ENCODE results near the gene LYAR. TPM values are rescaled to one million over a fixed set of nuclear protein-coding genes. Genes with fewer than 3 reads are reported as not detected.

LYAR gene
- total RNA-seq, 6 donors from 2014 or later: 6.5 to 22.9 (median 14.1) TPM

GRCh38 chr4:4333265-4333706 is 43.3 kb upstream of the LYAR start:
- WGBS, 2 donors: 54 to 59% methylated on average over 11 of the region's 11 CpGs
- Histone ChIP-seq H3K36me3 (no peaks in the 10 kb centered on the region), H3K4me1 (peaks cover 0 to 9% (median 0%) of the 10 kb centered on the region in 4 donors), H3K27ac (no peak overlapping the region), H3K9me3 (no peaks in the 10 kb centered on the region), H3K27me3 (no peaks in the 10 kb centered on the region), H3K4me3 (no peak overlapping the region)
- TF ChIP-seq EP300 (IDR thresholded peaks at IDR 0.05) (no peak), POLR2AphosphoS5 (IDR thresholded peaks at IDR 0.05) (no peak), POLR2A (IDR thresholded peaks at IDR 0.05) (no peak), CTCF (IDR thresholded peaks at IDR 0.05) (no peak)
- DNase-seq: peak in 1 of 2 donors; percentile 27
- ATAC-seq (ENCODE audit: low FRiP score in 2 of 2): peak in 1 of 2 donors; percentile 39

GRCh38 chr4:4332529-4332928 is 42.6 kb upstream of the LYAR start:
- DNase-seq: no peak
- Histone ChIP-seq H3K27me3 (no peaks in the 10 kb centered on the region), H3K27ac (no peak overlapping the region), H3K4me3 (no peak overlapping the region), H3K36me3 (no peaks in the 10 kb centered on the region), H3K4me1 (peaks cover 0 to 5% (median 0%) of the 10 kb centered on the region in 4 donors), H3K9me3 (no peaks in the 10 kb centered on the region)
- no peak for ATAC-seq (ENCODE audit: low FRiP score in 2 of 2)
- 91 to 96% methylated on average over 3 of the region's 3 CpGs for WGBS, 2 donors
- no peak for TF ChIP-seq CTCF (IDR thresholded peaks at IDR 0.05)
- TF ChIP-seq POLR2AphosphoS5 (IDR thresholded peaks at IDR 0.05): no peak
- no peak for TF ChIP-seq POLR2A (IDR thresholded peaks at IDR 0.05)
- TF ChIP-seq EP300 (IDR thresholded peaks at IDR 0.05): no peak

GRCh38 chr4:4330794-4331193 is 40.8 kb upstream of the LYAR start:
- TF ChIP-seq POLR2A (IDR thresholded peaks at IDR 0.05): no peak
- TF ChIP-seq CTCF (IDR thresholded peaks at IDR 0.05): no peak
- no peak for TF ChIP-seq EP300 (IDR thresholded peaks at IDR 0.05)
- TF ChIP-seq POLR2AphosphoS5 (IDR thresholded peaks at IDR 0.05): no peak
- ATAC-seq (ENCODE audit: low FRiP score in 2 of 2) (no peak), DNase-seq (no peak)
- no peak overlapping the region for H3K4me3 ChIP-seq
- no peaks in the 10 kb centered on the region for H3K9me3 ChIP-seq
- WGBS, 2 donors: 92 to 93% methylated on average over 3 to 5 of the region's 5 CpGs
- no peaks in the 10 kb centered on the region for H3K27me3 ChIP-seq
- H3K4me1 ChIP-seq: peaks cover 0 to 5% (median 0%) of the 10 kb centered on the region in 4 donors
- H3K27ac ChIP-seq: no peak overlapping the region
- H3K36me3 ChIP-seq: no peaks in the 10 kb centered on the region

GRCh38 chr4:4329496-4329895 is 39.5 kb upstream of the LYAR start:
- TF ChIP-seq POLR2AphosphoS5 (IDR thresholded peaks at IDR 0.05) (no peak), CTCF (IDR thresholded peaks at IDR 0.05) (no peak), POLR2A (IDR thresholded peaks at IDR 0.05) (no peak)
- H3K4me1 ChIP-seq: peaks cover 0 to 5% (median 0%) of the 10 kb centered on the region in 4 donors
- ATAC-seq (ENCODE audit: low FRiP score in 2 of 2) (no peak), DNase-seq (no peak)
- H3K4me3 ChIP-seq: no peak overlapping the region
- WGBS, 2 donors: 92 to 93% methylated on average over 10 of the region's 10 CpGs
- no peak overlapping the region for H3K27ac ChIP-seq
- H3K9me3 ChIP-seq: no peaks in the 10 kb centered on the region
- no peaks in the 10 kb centered on the region for H3K36me3 ChIP-seq
- no peaks in the 10 kb centered on the region for H3K27me3 ChIP-seq

GRCh38 chr4:4328840-4329239 is 38.9 kb upstream of the LYAR start:
- Histone ChIP-seq H3K36me3 (no peaks in the 10 kb centered on the region), H3K27me3 (no peaks in the 10 kb centered on the region), H3K4me3 (no peak overlapping the region), H3K27ac (no peak overlapping the region), H3K4me1 (peaks cover 0 to 5% (median 0%) of the 10 kb centered on the region in 4 donors), H3K9me3 (no peaks in the 10 kb centered on the region)
- no peak for ATAC-seq (ENCODE audit: low FRiP score in 2 of 2)
- TF ChIP-seq CTCF (IDR thresholded peaks at IDR 0.05) (no peak), POLR2A (IDR thresholded peaks at IDR 0.05) (no peak), POLR2AphosphoS5 (IDR thresholded peaks at IDR 0.05) (no peak), EP300 (IDR thresholded peaks at IDR 0.05) (no peak)
- no peak for DNase-seq
- 92 to 93% methylated on average over 4 of the region's 4 CpGs for WGBS, 2 donors
